CD14-positive monocyte (primary cell): ENCODE results near the gene PRMT9. TPM values are rescaled to one million over a fixed set of nuclear protein-coding genes. Genes with fewer than 3 reads are reported as not detected.

ENCODE experiments used
- DNase-seq, 3 donors: peaks; one replicate each; pipeline ENCODE4 v3.0.0-alpha.2; 2011 to 2022
- H2AFZ ChIP-seq: 2 replicates; pipeline ENCODE4 v1.6.0; 2012; ENCODE audit warnings: mild to moderate bottlenecking, low read depth, low read length, inconsistent platforms; ENCODE audit not compliant: insufficient read depth, poor library complexity, severe bottlenecking
- H3K27ac ChIP-seq, 2 donors: 1 replicate in 1 of 2; 2 replicates in 1 of 2; pipeline ENCODE4 v1.5.1; 2012 to 2013; ENCODE audit warnings: low read length in 2 of 2, control low read depth in 1 of 2, inconsistent platforms in 1 of 2, low read depth in 1 of 2, mild to moderate bottlenecking in 1 of 2
- H3K27me3 ChIP-seq, 2 donors: one replicate each; pipeline versions ENCODE4 v1.6.0 to v1.6.1; 2011 to 2013; ENCODE audit warnings: low read length in 2 of 2; ENCODE audit not compliant: control insufficient read depth in 2 of 2, insufficient read depth in 2 of 2
- H3K36me3 ChIP-seq, 2 donors: replicated peaks in 1 of 2; 1 replicate in 1 of 2; 2 replicates in 1 of 2; pipeline versions ENCODE4 v1.5.1 to v1.6.1; 2012 to 2013; ENCODE audit warnings: low read length in 2 of 2, control low read depth in 1 of 2, inconsistent platforms in 1 of 2, mild to moderate bottlenecking in 1 of 2; ENCODE audit not compliant: insufficient read depth in 2 of 2, control insufficient read depth in 1 of 2
- H3K4me1 ChIP-seq, 2 donors: 1 replicate in 1 of 2; 2 replicates in 1 of 2; pipeline versions ENCODE4 v1.5.1 to v1.6.1; 2012 to 2013; ENCODE audit warnings: low read length in 2 of 2, control low read depth in 1 of 2, inconsistent platforms in 1 of 2, mild to moderate bottlenecking in 1 of 2, moderate library complexity in 1 of 2; ENCODE audit not compliant: insufficient read depth in 2 of 2, control insufficient read depth in 1 of 2
- H3K4me2 ChIP-seq: replicated peaks from 2 replicates; pipeline ENCODE3; 2012; ENCODE audit warnings: low read length, moderate library complexity, mild to moderate bottlenecking; ENCODE audit not compliant: poor library complexity, severe bottlenecking; ENCODE audit errors: extremely low read depth
- H3K4me3 ChIP-seq, 3 experiments: fragments of 200-600 bp in 1 of 3; sonication (generic) in 1 of 3; replicated peaks in 1 of 3; 1 replicate in 2 of 3; 2 replicates in 1 of 3; pipeline ENCODE4 v1.5.1; 2011 to 2013; ENCODE audit warnings: low read length in 3 of 3, mild to moderate bottlenecking in 3 of 3, control low read depth in 2 of 3, low read depth in 2 of 3, inconsistent platforms in 1 of 3, moderate library complexity in 1 of 3
- H3K79me2 ChIP-seq: 2 replicates; pipeline ENCODE4 v1.6.0; 2012; ENCODE audit warnings: mild to moderate bottlenecking, control low read depth, inconsistent platforms, low read length, moderate library complexity; ENCODE audit not compliant: insufficient read depth
- H3K9ac ChIP-seq: 2 replicates; pipeline ENCODE4 v1.6.0; 2017; ENCODE audit warnings: low read length, mild to moderate bottlenecking; ENCODE audit not compliant: insufficient read depth, poor library complexity, severe bottlenecking
- H3K9me3 ChIP-seq, 2 donors: replicated peaks in 1 of 2; 1 replicate in 1 of 2; 2 replicates in 1 of 2; pipeline versions ENCODE4 v1.5.1 to v1.6.1; 2012 to 2013; ENCODE audit warnings: low read length in 2 of 2, control low read depth in 1 of 2; ENCODE audit not compliant: control insufficient read depth in 1 of 2, insufficient read depth in 1 of 2
- H4K20me1 ChIP-seq: 2 replicates; pipeline ENCODE4 v1.6.0; 2012; ENCODE audit warnings: mild to moderate bottlenecking, low read length, control low read depth, moderate library complexity; ENCODE audit not compliant: insufficient read depth
- H3K27ac Mint-ChIP-seq, 7 donors: one replicate each; pipeline ENCODE4 v1.8.0; 2020; ENCODE audit warnings: mild to moderate bottlenecking in 7 of 7, mixed read lengths in 7 of 7, moderate library complexity in 6 of 7, inconsistent platforms in 2 of 7
- H3K27me3 Mint-ChIP-seq, 3 donors: one replicate each; pipeline ENCODE4 v1.8.0; 2021 to 2022; ENCODE audit warnings: low read depth in 3 of 3, mild to moderate bottlenecking in 3 of 3, mixed read lengths in 3 of 3, moderate library complexity in 3 of 3, inconsistent platforms in 1 of 3
- H3K36me3 Mint-ChIP-seq, 2 donors: one replicate each; pipeline ENCODE4 v1.8.0; 2020; ENCODE audit warnings: mixed read lengths in 2 of 2, inconsistent platforms in 1 of 2, mild to moderate bottlenecking in 1 of 2
- H3K4me1 Mint-ChIP-seq: one replicate; pipeline ENCODE4 v1.8.0; 2020; ENCODE audit warnings: mild to moderate bottlenecking, mixed read lengths
- H3K4me3 Mint-ChIP-seq, 2 donors: one replicate each; pipeline ENCODE4 v1.8.0; 2020; ENCODE audit warnings: mild to moderate bottlenecking in 2 of 2, mixed read lengths in 2 of 2, moderate library complexity in 1 of 2
- H3K9me3 Mint-ChIP-seq, 7 donors: one replicate each; pipeline ENCODE4 v1.8.0; 2020 to 2022; ENCODE audit warnings: mixed read lengths in 7 of 7, mild to moderate bottlenecking in 6 of 7, moderate library complexity in 6 of 7, inconsistent platforms in 2 of 7
- CTCF ChIP-seq: fragments of 200-600 bp; IDR thresholded peaks from one replicate; pipeline ENCODE4 v1.8.0; 2022; ENCODE audit warnings: antibody characterized with exemption, mild to moderate bottlenecking
- WGBS: methylation state at CpG from one replicate; pipeline ENCODE4 v1.1.5; 2013; ENCODE audit warnings: missing lambda C conversion rate; ENCODE audit not compliant: insufficient coverage; 5-methylcytosine and 5-hydroxymethylcytosine counted together
- intact Hi-C, 2 donors: fragments of 100-400 bp; cut with micrococcal nuclease; formaldehyde crosslinking; loops; one replicate each; pipeline versions ENCODE4 v1.15.0 to v1.15.1; 2023
- polyA plus RNA-seq, 3 donors: library from polyadenylated mRNA; depleted of rRNA in 1 of 3; unstranded in 2 of 3; stranded (reverse) in 1 of 3; fragments of 300-500 nt in 2 of 3; fragments of >200 nt in 1 of 3; fragmentation: Illumina TruSeq in 2 of 3; gene quantifications; 1 replicate in 2 of 3; 2 replicates in 1 of 3; pipeline ENCODE4 v1.2.3, GENCODE V29; 2012 to 2021

The PRMT9 gene
- polyA plus RNA-seq, 3 donors = 1.6 to 4.6 (median 2.0) TPM

- WGBS = no CpG with 5 or more reads among the region's 4 CpGs
- H3K36me3 Mint-ChIP-seq = no peaks in the 10 kb centered on the region
Observed at GRCh38 chr4:147725673-147726072, 41.7 kb upstream of the PRMT9 start.

GRCh38 chr4:147724468-147725201, 40.7 kb upstream of the PRMT9 start:
- H3K9ac ChIP-seq = no peak overlapping the region
- H2AFZ ChIP-seq = no peak overlapping the region
- H3K4me3 Mint-ChIP-seq = no peak overlapping the region
- DNase-seq = no peak
- no peaks in the 10 kb centered on the region for H3K36me3 ChIP-seq
- H3K79me2 ChIP-seq = no peaks in the 10 kb centered on the region
- no peak overlapping the region for H3K27ac Mint-ChIP-seq
- peaks cover 0 to 2% (median 0%) of the 10 kb centered on the region in 7 donors for H3K9me3 Mint-ChIP-seq
- peaks cover 3 to 5% (median 4%) of the 10 kb centered on the region in 3 donors for H3K27me3 Mint-ChIP-seq
- H3K4me1 ChIP-seq = no peaks in the 10 kb centered on the region
- H3K4me2 ChIP-seq = no peak overlapping the region
- TF ChIP-seq CTCF = no peak
- no peaks in the 10 kb centered on the region for H3K36me3 Mint-ChIP-seq
- no peaks in the 10 kb centered on the region for H3K4me1 Mint-ChIP-seq
- no peaks in the 10 kb centered on the region for H3K9me3 ChIP-seq
- no peak overlapping the region for H3K27ac ChIP-seq
- intact Hi-C loops = no loop called here
- no peaks in the 10 kb centered on the region for H4K20me1 ChIP-seq
- H3K27me3 ChIP-seq = no peaks in the 10 kb centered on the region
- WGBS = 90% methylated on average over 5 of the region's 13 CpGs
- no peak overlapping the region for H3K4me3 ChIP-seq

More at GRCh38 chr4:147725673-147726072, 41.7 kb upstream of the PRMT9 start:
- H3K27me3 ChIP-seq = no peaks in the 10 kb centered on the region
- no peaks in the 10 kb centered on the region for H3K36me3 ChIP-seq
- no peaks in the 10 kb centered on the region for H4K20me1 ChIP-seq
- H3K27ac ChIP-seq = no peak overlapping the region
- no peaks in the 10 kb centered on the region for H3K4me1 Mint-ChIP-seq
- no peak for TF ChIP-seq CTCF
- no peaks in the 10 kb centered on the region for H3K9me3 ChIP-seq
- H3K4me3 Mint-ChIP-seq = no peak overlapping the region
- H3K27ac Mint-ChIP-seq = no peak overlapping the region
- H3K4me1 ChIP-seq = no peaks in the 10 kb centered on the region
- peaks cover 0 to 2% (median 0%) of the 10 kb centered on the region in 7 donors for H3K9me3 Mint-ChIP-seq
- no peak overlapping the region for H3K4me3 ChIP-seq
- intact Hi-C loops = no loop called here
- no peak overlapping the region for H2AFZ ChIP-seq
- no peak overlapping the region for H3K9ac ChIP-seq
- H3K79me2 ChIP-seq = no peaks in the 10 kb centered on the region
- H3K4me2 ChIP-seq = no peak overlapping the region
- H3K27me3 Mint-ChIP-seq = peaks cover 3 to 5% (median 4%) of the 10 kb centered on the region in 3 donors
- no peak for DNase-seq
